ENCODE data around the gene NPAS4. TPM values are rescaled to one million over a fixed set of nuclear protein-coding genes. Genes with fewer than 3 reads are reported as not detected.

NPAS4 gene
- polyA plus RNA-seq, 1 donor (not counting 4 experiments of a cell fraction or from before 2014, with no cell fraction given), result not detected

DNA sequence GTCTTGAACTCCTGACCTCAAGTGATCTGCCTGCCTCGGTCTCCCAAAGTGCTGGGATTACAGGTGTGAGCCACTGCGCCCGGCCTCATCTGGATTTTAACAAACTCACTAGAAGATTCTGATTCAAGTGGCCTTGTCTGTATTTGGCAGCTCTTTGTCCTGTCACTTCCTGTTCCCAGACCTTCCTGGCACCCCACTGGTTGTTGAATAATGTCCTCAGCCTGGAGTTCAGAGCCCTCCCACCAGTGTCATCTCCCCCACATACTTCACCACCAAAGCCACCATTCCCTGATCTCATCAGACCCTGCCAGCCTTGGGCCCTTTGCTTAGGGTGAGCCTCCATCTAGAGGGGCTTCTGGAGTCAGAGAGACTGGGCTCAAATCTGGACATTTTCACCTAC lies 49.2 kb downstream of the NPAS4 start:
- Histone ChIP-seq H3K9me3 (ENCODE audit: control insufficient read depth, low read depth, low read length) (no peaks in the 10 kb centered on the region), H3K9ac (ENCODE audit: control insufficient read depth, extremely low read depth, insufficient read depth, low read length) (no peak overlapping the region), H2AFZ (ENCODE audit: control insufficient read depth, low read length) (no peak overlapping the region), H4K20me1 (ENCODE audit: control insufficient read depth, extremely low read depth, insufficient read depth, low read length) (no peaks in the 10 kb centered on the region), H3K79me2 (ENCODE audit: control insufficient read depth, insufficient read depth, low read length) (no peaks in the 10 kb centered on the region), H3K36me3 (ENCODE audit: control insufficient read depth in 2 of 2, extremely low read depth in 1 of 2, insufficient read depth in 2 of 2, low read length in 2 of 2) (peaks cover 5 to 13% of the 10 kb centered on the region in 2 experiments), H3K9me1 (ENCODE audit: control insufficient read depth, extremely low read depth, insufficient read depth, low read length) (no peaks in the 10 kb centered on the region), H3K4me1 (ENCODE audit: control insufficient read depth, extremely low read depth, insufficient read depth, low read length) (peaks cover 14% of the 10 kb centered on the region), H3K4me2 (ENCODE audit: control insufficient read depth, extremely low read depth, insufficient read depth, low read depth, low read length) (no peak overlapping the region), H3K27ac (ENCODE audit: control insufficient read depth, insufficient read depth, low read length) (no peak overlapping the region), H3K27me3 (ENCODE audit: control insufficient read depth, extremely low read depth, insufficient read depth, low read length) (no peaks in the 10 kb centered on the region), H3K4me3 (ENCODE audit: control insufficient read depth in 2 of 3, extremely low read depth in 1 of 3, insufficient read depth in 2 of 3, low read depth in 1 of 3, low read length in 3 of 3) (no peak overlapping the region)
- TF ChIP-seq EZH2 (IDR thresholded peaks at IDR 0.05; ENCODE audit: low read length), result no peak
- TF ChIP-seq, protein P1, sequence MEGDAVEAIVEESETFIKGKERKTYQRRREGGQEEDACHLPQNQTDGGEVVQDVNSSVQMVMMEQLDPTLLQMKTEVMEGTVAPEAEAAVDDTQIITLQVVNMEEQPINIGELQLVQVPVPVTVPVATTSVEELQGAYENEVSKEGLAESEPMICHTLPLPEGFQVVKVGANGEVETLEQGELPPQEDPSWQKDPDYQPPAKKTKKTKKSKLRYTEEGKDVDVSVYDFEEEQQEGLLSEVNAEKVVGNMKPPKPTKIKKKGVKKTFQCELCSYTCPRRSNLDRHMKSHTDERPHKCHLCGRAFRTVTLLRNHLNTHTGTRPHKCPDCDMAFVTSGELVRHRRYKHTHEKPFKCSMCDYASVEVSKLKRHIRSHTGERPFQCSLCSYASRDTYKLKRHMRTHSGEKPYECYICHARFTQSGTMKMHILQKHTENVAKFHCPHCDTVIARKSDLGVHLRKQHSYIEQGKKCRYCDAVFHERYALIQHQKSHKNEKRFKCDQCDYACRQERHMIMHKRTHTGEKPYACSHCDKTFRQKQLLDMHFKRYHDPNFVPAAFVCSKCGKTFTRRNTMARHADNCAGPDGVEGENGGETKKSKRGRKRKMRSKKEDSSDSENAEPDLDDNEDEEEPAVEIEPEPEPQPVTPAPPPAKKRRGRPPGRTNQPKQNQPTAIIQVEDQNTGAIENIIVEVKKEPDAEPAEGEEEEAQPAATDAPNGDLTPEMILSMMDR (optimal IDR thresholded peaks at IDR 0.05 in 1 of 3, IDR thresholded peaks at IDR 0.05 in 1 of 3, conservative IDR thresholded peaks at IDR 0.05 in 1 of 3; ENCODE audit: extremely low read depth in 1 of 3, insufficient read depth in 2 of 3, low read length in 3 of 3), result no peak
- no peak for FAIRE-seq
- dilution Hi-C loops (cut with MboI; ENCODE audit: extremely low pct_ligation_motif_present, low sequenced_read_pairs), result no loop called here
- no peak for DNase-seq (ENCODE audit: low read depth, low spot score)

DNA sequence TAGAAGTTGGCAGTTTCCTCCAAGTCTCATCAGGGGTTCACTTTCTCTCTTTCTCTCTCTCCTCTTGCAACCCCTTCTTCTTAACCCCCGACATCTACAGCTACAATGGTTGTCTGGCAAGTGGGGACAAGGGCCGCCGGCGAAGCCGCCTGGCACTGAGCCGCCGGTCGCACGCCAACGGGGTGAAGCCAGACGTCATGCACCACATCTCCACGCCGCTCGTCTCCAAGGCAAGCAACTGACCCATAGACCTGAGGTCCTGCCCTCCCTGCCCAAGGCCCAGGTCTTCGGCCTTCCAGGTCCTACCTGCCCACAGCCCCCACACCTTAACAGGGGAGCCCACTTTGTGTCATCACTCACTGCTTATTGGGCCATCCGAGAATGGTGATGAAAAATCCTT lies 50.3 kb downstream of the NPAS4 start:
- no peak overlapping the region for H2AFZ ChIP-seq (ENCODE audit: control insufficient read depth, low read length)
- no peak overlapping the region for H3K4me2 ChIP-seq (ENCODE audit: control insufficient read depth, extremely low read depth, insufficient read depth, low read depth, low read length)
- no peak overlapping the region for H3K27ac ChIP-seq (ENCODE audit: control insufficient read depth, insufficient read depth, low read length)
- no peaks in the 10 kb centered on the region for H3K79me2 ChIP-seq (ENCODE audit: control insufficient read depth, insufficient read depth, low read length)
- H3K9me3 ChIP-seq (ENCODE audit: control insufficient read depth, low read depth, low read length), result no peaks in the 10 kb centered on the region
- no peak for FAIRE-seq
- H3K4me3 ChIP-seq (ENCODE audit: control insufficient read depth in 2 of 3, extremely low read depth in 1 of 3, insufficient read depth in 2 of 3, low read depth in 1 of 3, low read length in 3 of 3), result no peak overlapping the region
- no peak overlapping the region for H3K9ac ChIP-seq (ENCODE audit: control insufficient read depth, extremely low read depth, insufficient read depth, low read length)
- TF ChIP-seq, protein P1 (optimal IDR thresholded peaks at IDR 0.05 in 1 of 3, IDR thresholded peaks at IDR 0.05 in 1 of 3, conservative IDR thresholded peaks at IDR 0.05 in 1 of 3; ENCODE audit: extremely low read depth in 1 of 3, insufficient read depth in 2 of 3, low read length in 3 of 3), result no peak
- no peak for TF ChIP-seq EZH2 (IDR thresholded peaks at IDR 0.05; ENCODE audit: low read length)
- H3K9me1 ChIP-seq (ENCODE audit: control insufficient read depth, extremely low read depth, insufficient read depth, low read length), result no peaks in the 10 kb centered on the region
- no peaks in the 10 kb centered on the region for H4K20me1 ChIP-seq (ENCODE audit: control insufficient read depth, extremely low read depth, insufficient read depth, low read length)
- peaks cover 7 to 13% of the 10 kb centered on the region in 2 experiments for H3K36me3 ChIP-seq (ENCODE audit: control insufficient read depth in 2 of 2, extremely low read depth in 1 of 2, insufficient read depth in 2 of 2, low read length in 2 of 2)
- H3K27me3 ChIP-seq (ENCODE audit: control insufficient read depth, extremely low read depth, insufficient read depth, low read length), result no peaks in the 10 kb centered on the region
- dilution Hi-C loops (cut with MboI; ENCODE audit: extremely low pct_ligation_motif_present, low sequenced_read_pairs), result no loop called here
- no peak for DNase-seq (ENCODE audit: low read depth, low spot score)
- peaks cover 14% of the 10 kb centered on the region for H3K4me1 ChIP-seq (ENCODE audit: control insufficient read depth, extremely low read depth, insufficient read depth, low read length)
